GM21447 (cell line): ENCODE measurements around the gene CCDC71L.

Source experiments
- ATAC-seq: cut with Tn5 transposase; IDR thresholded peaks from one replicate; pipeline ENCODE4 v1.9.1; 2021; ENCODE audit not compliant: unreplicated experiment

CCDC71L gene

DNA sequence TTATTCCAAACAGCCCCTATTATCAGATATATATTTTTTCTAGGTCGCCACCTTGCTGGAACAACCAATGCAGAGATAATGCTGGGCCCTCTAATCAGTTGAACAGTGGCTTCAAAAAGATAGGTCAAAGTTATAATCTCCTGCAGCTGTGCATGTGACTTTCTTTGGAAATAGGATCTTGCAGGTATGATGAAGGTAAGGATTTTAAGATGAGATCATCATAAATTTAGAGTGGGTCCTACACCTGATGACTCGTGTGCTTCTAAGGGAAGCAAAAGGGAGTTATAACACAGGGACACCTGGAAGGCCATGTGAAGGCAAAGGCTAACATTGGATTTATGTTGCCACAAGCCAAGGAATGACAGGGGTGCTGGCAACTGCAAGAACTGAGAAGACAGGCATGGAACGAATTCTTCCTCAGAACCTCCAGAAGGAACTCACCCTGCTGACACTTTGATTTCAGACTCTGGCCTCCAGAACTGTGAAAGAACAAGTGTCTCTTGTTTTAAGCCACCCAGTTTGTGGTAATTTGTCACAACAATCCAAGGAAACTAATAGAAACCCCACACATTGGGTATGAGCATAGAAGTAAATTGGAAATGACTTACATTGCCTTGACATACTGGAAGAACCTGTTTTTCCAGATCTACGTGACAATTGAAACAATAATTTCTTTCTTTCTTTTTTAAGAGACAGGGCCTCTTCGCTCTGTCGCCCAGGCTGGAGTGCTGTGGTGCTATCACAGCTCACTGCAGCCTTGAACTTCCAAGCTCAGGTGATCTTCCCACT, 34.4 kb downstream of the CCDC71L start:
- ATAC-seq: no peak

DNA sequence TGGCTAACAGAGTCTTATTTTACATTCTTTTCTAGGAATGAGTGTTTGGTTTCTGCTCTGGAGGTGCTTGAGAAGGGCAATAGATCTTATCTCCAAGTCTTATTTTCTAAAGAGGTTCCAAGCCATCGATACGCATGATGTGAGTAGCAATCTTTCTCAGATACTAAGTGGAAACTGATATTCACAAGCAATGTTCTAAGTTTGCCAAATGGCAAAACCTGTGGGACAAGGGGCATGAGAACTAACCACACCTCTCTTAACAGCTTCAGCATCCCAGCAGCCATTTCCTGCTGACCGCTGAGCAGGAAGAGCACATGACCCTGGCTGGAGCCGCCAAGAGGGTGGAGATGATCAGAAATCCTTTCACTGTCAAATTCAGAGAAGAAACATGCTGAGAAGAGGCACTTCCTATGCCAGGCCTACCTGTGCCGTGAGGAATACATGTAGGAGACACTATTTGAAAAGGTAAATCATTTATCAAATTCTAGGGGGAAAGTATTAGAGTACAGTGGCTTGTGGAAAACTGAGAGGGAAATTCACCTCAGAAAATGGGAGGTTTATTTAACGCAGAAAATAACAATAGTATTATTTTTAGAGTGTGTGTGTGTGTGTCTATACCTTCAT, 35.2 kb downstream of the CCDC71L start:
- ATAC-seq: no peak

DNA sequence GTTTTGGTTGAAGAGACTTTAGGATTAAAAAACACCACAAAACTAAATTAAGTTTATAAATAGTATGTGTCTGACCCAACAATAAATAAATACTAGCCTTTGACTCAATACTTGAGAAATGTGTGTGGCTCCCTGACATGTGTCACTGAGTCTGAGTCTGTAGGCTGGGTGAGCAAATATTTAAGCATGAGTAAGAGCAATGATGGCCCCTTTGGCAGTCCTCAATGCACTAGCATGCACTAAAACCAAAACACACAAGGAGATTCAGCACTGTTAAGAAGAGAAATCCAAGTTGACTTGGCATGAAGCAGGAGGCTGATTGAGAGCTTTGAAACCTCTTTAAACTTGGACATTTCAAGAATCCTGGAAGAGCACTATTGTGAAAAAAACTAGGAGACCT, 37.1 kb downstream of the CCDC71L start:
- no peak for ATAC-seq

DNA sequence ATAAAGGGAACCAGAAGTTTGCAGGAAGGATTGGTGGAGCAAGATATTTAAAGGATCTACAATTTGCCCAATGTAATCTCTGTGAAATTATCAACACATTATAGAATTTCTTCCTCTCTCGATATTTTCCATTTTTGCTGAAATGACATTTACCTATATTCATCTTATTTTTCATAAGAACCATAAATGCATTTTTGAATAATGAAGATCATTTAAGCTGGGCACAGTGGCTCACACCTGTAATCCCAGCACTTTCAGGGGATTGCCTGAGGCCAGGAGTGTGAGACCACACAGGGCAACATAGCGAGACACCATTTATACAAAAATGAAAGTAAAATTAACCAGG, 37.7 kb downstream of the CCDC71L start:
- ATAC-seq: no peak

DNA sequence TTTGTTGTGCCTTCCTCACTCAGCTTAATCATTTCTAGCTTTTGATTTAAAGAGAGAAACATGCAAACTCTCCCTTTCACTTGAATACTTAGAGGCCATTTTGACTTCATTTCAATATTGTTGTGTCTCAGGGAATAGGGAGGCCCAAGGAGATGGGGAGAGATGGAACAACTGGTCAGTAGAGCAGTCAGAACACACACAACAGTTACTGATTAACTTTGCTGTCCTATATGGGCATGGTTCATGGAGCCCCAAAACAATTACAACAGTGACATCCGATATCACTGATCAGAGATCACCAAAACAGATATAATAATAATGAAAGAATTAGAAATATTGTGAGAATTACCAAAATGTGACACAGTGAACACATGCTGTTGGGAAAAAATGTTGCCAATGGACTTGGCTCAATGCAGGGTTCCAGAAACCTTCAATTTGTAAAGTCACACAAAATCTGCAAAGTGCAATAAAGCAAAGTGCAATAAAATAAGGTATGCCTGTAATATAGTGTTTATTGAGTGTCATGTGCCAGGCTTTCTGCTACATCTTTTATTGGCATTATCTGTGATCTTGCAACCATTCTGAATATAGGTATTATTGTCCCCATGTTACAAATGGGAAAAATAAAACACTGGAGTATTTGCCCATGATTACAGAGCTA, 38.2 kb downstream of the CCDC71L start:
- no peak for ATAC-seq

DNA sequence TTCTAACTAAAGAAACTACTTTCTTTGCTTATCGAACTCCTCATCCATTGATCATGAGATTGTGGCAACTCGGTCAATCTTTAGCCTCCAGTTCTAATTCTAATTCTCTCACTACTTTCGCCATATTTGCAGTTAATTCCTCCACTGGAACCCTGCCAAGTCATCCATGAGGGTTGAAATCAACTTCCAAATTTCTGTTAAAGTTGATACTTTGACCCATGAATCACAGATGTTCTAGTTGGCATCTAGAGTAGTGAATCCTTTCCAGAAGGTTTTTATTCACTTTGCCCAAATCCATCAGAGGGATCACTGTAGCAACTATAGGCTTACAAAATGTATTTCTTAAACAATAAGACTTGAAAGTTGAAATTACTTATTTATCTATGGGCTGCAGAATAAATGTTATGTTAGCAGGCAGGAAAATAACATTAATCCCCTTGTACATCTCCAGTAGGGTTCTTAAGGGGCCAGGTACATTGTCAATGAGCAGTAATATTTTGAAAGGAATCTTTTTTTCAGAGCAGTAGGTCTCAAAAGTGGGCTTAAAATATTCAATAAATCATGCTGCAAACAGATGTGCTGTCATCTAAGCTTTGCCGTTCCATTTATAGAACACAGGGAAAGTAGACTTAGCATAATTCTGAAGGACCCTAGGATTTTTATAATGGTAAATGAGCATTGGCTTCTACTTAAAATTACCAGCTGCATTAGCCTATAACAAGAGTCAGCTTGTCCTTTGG, 39.4 kb downstream of the CCDC71L start:
- ATAC-seq: no peak

DNA sequence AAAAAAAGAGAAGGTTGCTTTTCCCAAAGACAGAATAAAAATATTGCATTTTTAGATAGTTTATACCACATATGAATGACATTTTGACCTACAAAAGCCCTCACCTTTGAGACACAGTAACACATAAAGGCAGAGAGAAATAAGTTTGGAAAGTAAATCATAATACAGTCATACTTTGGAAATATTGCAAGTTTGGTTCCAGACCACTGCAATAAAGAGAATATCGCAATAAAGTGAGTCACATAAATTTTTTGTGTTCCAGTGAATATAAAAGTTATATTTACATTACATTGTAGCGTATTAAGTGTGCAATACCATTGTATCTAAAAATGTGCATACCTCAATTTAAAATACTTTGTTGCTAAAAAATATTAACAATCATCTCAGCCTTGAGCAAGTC, 40.3 kb downstream of the CCDC71L start:
- no peak for ATAC-seq

DNA sequence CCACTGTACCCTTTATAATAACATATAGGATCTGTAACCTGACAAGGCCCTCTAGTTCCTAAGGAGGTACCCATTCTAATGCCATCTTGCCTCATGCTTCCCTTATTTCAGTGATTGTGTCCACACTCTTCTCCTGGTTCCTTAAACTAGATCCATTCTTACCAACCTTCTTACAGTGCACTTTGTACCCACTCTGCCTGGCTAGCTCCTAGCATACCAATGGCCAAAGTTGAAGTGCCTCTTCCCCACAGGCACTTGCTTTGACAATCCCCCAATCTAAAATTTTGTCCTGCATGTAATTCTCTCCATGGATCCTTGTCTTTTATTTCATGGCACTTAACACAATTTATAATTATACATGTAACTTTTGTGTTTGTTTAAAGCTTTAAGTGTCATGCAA, 40.9 kb downstream of the CCDC71L start:
- no peak for ATAC-seq

DNA sequence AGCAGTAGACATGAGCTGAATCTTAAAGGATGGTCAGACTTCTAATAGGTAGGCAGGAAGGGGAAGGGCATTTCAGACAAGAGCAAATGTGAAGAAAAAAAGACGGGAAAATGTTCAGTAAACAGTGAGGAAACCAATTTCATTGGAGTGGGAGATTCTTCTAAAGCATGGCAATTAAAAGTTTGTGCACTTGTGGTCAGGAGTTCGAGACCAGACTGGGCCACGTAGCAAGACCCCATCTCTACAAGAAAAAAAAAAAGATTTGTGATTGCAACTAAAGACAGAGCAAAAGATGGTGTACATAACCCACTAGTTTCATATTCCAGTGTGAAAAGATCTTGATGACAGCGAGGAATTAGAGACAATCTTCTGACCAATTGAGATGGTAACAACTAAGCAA, 41.7 kb downstream of the CCDC71L start:
- ATAC-seq: no peak

DNA sequence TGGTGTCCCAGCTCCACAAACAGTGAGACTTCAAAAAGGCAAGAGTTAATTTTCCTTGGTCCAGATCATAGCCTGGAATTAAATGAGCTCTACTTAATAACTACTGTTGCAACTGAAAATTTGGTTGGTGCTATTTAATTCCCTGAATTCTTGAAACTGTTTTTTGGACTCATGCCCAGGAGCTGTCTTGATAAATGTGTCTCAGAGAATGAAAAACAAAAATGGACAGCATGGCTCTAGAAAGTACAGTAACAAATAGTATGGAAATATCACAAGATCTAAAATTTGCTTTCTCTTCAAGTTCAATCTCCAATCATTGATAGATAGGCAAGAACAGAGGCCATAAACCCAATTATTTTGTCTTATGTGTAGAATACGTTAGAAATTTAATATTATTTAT, 42.5 kb downstream of the CCDC71L start:
- no peak for ATAC-seq

DNA sequence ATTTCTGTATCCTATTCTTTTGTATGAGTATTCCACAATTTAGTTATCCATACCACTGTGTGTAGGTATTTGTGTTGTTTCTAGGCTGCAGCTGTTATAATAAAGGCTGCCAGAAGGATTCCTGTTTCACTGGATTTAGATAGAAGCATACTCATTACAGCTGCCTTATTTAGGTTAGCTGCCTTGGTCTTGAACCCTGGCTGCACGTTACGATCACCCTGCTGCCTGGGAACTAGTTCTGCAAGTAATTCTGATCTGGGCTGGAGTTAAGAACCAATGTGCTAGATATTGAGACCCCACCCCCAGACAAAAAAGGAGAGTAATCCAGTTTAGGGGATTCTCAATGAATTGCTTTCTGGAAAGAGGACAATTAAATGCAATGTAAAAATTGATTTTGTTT, 43.1 kb downstream of the CCDC71L start:
- ATAC-seq: no peak

DNA sequence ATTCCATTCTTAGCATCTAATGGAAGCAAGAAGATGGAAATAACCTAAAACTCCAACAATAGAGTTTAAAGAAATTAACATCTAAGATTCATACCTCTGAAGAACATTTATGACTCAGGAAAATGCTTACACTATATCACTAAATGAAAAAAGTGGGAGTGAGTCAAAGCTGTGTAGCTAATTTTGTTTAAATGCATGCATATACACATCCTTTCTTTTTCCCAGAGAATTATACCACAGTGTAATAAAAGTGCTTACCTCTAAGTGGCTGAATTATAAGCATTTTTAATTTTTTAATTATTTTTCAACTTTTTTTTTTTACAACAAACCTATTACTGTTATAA, 44.3 kb downstream of the CCDC71L start:
- no peak for ATAC-seq

DNA sequence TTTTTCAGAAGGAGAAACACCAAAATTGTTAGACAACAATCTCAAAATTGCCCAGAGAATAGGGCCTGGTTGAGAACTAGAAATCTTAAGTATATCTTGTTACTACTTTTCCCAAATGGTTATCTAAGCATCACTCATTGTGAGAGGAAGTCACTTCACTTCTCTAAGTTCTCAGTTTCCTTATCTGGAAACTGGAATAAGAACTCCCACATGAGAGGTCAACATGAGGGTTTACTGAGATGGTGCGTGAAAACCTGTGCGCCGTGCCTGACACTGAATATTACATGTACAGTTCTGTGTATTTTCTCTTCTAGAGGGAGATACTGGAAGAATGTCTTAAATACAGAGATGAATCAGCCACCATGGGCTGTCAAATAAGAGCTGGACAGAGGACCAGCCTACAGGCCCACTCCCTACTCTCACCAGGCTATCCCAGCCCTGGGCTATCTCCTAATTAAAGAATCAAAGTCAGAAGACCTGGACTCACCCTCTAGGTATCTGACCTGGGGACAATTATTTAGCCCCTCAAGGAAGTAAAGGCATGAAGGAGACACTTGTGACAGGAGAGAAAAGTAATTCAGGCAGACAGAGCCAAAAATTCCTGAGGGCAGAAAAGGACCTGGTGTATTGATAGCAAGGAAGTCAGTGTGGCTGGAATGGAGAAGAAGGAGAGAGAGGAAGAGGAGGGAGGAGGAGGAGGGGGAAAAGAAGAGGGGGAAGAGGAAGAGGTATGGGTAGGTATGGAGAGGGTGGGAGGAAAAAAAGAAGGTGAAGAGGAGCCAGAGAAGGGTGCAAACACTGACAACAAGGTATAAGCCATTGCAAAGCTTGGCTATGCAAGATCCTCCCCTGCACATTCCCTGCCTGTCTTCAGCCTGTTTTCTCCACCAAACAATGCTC, 44.9 kb downstream of the CCDC71L start:
- ATAC-seq: no peak

DNA sequence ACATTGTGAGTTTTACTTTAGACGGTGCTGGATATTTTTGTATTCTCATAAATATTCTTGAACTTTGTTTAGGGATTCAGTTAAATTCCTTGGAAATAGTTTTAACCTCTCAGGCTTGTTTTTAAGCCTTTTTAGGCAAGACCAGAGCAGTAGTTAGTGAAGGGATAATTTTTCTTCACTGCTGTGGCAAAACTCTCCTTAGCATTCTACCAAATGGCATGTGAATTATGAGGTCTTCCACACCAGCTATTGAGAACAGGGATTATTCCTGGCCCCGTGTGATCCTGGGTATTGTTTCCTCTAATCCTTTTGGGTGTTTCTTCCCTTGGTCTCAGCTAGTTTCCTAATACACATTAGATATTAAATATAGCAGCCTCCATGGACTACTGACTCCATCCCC, 46.2 kb downstream of the CCDC71L start:
- no peak for ATAC-seq

DNA sequence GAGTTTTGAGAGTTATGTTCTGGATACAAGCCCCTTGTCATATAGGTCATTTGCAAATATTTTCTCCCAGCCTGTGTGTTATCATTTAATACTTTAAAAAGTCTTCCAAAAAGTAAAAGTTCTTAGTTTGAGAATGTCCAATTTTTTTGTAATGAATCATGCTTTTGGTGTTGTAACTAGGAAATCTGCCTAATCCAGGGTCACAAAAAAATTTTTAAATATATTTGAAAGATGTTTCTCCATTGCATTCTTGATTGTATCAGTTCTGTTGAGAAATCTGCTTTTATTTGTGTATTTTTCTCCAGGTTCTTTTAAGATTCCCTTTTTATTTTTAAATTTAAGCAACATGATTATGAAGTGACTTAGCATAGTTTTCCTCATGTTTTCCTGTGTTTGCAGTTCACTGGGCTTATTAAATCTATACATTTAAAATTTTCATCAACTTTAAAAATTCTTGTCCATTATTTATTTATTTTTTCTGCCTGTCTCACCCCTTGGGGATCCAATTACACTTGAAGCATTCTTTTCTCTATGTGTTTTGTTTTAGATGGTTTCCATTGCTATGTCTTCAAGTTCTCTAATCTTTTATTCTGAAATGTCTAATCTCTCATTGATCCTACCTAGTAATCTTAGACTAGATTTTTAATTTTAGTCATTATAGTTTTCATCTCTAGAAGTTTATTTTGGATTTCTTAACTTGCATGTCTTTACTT, 47.0 kb downstream of the CCDC71L start:
- ATAC-seq: no peak

DNA sequence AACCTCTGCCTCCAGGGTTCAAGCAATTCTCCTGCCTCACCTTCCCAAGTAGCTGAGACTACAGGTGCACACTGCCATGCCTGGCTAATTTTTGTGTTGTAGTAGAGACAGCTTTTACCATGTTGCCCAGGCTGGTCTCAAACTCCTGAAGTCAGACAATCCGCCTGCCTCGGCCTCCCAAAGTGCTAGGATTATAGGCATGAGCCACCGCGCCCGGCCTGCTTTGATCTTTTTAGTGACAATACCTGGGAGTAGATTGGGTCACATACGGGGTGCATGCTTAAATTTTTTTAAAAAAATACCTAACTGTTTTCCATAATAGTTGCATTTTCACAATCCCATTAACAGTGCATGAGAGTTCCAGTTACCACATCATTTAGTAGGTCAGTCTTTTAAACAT, 47.7 kb downstream of the CCDC71L start:
- no peak for ATAC-seq

DNA sequence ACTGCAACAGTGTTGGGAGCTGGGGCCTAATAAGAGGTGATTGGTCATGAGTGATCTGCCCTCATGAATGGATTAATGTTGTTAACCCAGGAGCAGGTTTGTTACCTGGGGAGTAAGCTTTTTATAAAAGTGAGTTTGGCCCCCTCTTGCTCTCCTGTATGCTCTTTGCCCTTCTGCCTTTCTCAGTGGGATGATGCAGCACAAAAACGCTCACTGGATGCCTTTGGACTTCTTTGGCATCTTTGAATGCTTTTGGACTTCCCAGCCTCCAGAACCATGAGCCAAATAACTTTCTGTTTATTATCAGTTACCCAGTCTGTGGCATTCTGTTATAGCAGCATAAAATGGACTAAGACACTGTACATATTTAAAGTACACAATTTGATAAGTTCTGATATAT, 48.5 kb downstream of the CCDC71L start:
- ATAC-seq: no peak

DNA sequence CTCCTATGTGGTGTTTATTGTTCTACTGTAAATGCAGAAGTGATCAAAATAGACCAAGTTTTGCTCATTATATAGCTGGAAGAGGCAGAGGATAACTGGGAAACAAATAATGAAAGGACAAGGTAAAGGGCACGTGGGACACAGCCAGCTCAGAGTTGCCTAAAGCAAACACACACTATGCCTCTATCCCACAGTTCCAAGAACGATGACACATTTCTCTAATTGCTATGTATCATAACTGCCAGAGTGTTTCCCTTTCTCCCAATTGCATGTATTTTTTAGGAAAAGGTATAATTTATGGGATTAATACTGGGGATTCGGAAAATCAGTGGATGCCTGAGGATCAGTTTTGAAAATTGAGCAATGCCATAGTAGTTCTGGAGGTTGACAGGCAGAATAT, 49.0 kb downstream of the CCDC71L start:
- no peak for ATAC-seq

DNA sequence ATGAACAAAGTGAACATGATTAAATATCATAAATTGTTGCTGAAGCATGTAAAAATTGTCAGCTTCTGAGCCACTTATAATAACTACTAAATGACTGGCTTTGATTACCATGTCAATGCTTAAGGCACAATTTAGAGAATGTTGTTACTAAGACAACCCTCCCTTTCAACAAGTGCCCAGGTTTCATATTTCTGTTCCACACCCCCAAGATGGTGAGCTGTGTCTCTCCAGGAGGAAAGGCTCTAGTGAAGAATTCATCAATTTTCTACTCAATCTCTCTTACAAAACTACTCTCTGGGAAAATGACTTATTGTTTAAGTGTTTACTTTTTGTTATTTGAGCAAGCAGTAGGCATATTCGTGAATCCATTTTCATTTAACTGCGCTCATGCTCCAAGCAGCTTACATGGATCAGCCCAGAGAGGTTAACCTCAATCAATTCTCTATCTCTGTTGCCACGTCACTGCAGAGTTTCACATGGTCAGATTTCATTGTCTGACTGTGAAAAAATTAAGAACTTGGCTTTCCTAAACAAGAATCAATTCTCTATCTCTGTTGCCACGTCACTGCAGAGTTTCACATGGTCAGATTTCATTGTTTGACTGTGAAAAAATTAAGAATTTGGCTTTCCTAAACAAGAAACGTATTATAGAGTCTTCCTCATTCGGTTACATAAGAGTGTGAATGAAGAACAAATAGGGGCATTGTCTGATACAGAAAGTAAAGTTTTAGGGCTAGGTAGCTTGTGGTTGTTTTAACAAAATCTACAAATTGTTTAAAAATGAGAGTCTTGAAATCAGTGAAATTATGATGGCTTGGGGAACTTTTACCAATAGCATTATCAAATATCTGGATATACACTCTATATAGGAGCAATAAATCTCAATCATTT, 49.7 kb downstream of the CCDC71L start:
- ATAC-seq: no peak
